ENCODE results near the gene MMP11.

MMP11 gene

DNA sequence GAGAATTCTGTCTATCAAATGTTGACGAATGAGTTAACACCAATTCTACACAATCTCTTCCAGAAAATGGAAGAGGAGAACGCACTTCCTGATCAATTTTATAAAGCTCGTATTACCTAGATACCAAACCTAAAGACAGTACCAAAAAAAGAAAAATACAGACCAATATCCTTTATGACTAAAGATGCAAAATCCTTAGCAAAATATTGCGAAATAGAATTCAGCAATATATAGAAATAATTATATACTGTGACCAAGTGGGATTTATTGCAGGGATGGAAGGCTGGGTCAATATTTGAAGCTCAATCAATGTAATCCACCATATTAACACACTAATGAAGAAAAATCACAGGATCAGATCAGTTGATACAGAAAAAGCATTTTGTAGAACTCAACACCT lies 39.7 kb downstream of the MMP11 start:
- no peak for TF ChIP-seq CTCF (IDR thresholded peaks at IDR 0.05; ENCODE audit: borderline replicate concordance, control extremely low read depth, extremely low read depth, insufficient read depth, missing control alignments)
- in situ Hi-C loops (cut with MboI; ENCODE audit: low sequenced_read_pairs, unreplicated experiment), result no loop called here
- no peak for DNase-seq (ENCODE audit: low spot score)

- no peak for DNase-seq (ENCODE audit: low spot score)
- TF ChIP-seq CTCF (IDR thresholded peaks at IDR 0.05; ENCODE audit: borderline replicate concordance, control extremely low read depth, extremely low read depth, insufficient read depth, missing control alignments), result no peak
- in situ Hi-C loops (cut with MboI; ENCODE audit: low sequenced_read_pairs, unreplicated experiment), result no loop called here
Measured at GRCh38 chr22:23815541-23816155, 43.0 kb downstream of the MMP11 start.

DNA sequence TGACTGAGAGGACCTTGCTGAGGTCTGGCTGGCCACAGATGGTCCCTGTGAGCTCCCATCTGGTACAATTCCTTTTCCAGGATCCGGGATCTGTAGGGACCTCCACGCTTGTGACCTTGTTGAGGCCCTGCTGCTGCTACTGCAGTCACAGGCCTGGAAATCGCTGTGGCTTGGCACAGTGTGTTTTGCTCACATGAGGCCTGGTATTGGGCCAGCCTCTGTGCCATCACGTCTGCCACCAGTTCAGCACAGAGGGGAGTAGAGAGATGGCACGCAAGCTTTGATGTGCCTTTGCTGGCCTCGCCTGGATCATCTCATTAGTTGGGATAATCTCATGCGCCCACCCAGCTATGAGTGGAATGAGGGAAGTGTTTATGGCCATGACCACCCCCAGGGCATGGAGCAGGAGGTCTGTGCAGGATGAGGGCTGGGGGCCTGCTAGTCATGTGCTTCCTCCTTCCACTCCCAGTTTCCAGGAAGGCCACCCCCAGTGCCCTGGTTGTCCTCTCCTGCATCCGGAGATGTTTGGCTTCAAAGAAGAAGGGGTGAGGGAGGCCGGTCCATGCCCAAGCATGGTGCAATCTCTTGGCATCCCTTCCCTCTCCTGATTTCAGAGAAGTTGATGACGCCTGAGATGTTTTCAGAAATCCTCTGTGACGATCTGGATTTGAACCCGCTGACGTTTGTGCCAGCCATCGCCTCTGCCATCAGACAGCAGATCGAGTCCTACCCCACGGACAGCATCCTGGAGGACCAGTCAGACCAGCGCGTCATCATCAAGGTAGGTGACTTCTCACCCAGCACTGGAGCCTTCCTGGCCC lies 43.7 kb downstream of the MMP11 start:
- TF ChIP-seq CTCF (IDR thresholded peaks at IDR 0.05; ENCODE audit: borderline replicate concordance, control extremely low read depth, extremely low read depth, insufficient read depth, missing control alignments), result no peak
- no peak for DNase-seq (ENCODE audit: low spot score)
- in situ Hi-C loops (cut with MboI; ENCODE audit: low sequenced_read_pairs, unreplicated experiment), result no loop called here

DNA sequence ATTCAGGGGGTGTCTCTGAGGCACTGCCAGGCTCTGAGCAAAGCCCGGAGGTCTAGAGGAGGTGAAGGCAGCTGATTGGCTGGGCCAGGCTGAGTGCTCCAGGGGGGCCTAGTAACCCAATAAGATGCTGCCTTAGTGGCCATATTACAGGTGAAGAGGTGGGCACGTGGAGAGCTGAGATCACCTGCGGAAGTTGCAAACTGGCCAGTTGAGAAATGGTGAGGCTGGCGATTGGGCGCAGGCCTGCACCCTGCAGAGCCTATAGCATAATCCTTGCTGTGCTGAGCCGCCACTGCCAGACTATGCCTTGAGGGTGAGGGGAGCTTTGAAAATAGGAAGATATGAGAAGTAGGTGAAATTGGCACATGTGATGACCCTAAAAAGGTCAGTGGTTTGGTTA lies 44.5 kb downstream of the MMP11 start:
- in situ Hi-C loops (cut with MboI; ENCODE audit: low sequenced_read_pairs, unreplicated experiment), result no loop called here
- DNase-seq (ENCODE audit: low spot score), result no peak
- no peak for TF ChIP-seq CTCF (IDR thresholded peaks at IDR 0.05; ENCODE audit: borderline replicate concordance, control extremely low read depth, extremely low read depth, insufficient read depth, missing control alignments)

- in situ Hi-C loops (cut with MboI; ENCODE audit: low sequenced_read_pairs, unreplicated experiment), result no loop called here
- DNase-seq (ENCODE audit: low spot score), result no peak
- no peak for TF ChIP-seq CTCF (IDR thresholded peaks at IDR 0.05; ENCODE audit: borderline replicate concordance, control extremely low read depth, extremely low read depth, insufficient read depth, missing control alignments)
Measured at GRCh38 chr22:23818541-23818940, 45.9 kb downstream of the MMP11 start.

- no peak for DNase-seq (ENCODE audit: low spot score)
- in situ Hi-C loops (cut with MboI; ENCODE audit: low sequenced_read_pairs, unreplicated experiment), result no loop called here
- no peak for TF ChIP-seq CTCF (IDR thresholded peaks at IDR 0.05; ENCODE audit: borderline replicate concordance, control extremely low read depth, extremely low read depth, insufficient read depth, missing control alignments)
Measured at GRCh38 chr22:23820748-23821211, 48.1 kb downstream of the MMP11 start.
